ENCODE results near the gene ARPC1A.

GRCh38 chr7:99308461-99309074, 17.1 kb upstream of the ARPC1A start:
- TF ChIP-seq CTCF (IDR thresholded peaks at IDR 0.05): no peak
- TF ChIP-seq POLR2A (IDR thresholded peaks at IDR 0.05): no peak

All from right lobe of liver (tissue), 4 donors.